GM18858 (cell line): ENCODE data around the gene ISL2.

ENCODE experiments used
- ATAC-seq: cut with Tn5 transposase; IDR thresholded peaks from one replicate; pipeline ENCODE4 v1.9.1; 2021; ENCODE audit not compliant: unreplicated experiment

The ISL2 gene

DNA sequence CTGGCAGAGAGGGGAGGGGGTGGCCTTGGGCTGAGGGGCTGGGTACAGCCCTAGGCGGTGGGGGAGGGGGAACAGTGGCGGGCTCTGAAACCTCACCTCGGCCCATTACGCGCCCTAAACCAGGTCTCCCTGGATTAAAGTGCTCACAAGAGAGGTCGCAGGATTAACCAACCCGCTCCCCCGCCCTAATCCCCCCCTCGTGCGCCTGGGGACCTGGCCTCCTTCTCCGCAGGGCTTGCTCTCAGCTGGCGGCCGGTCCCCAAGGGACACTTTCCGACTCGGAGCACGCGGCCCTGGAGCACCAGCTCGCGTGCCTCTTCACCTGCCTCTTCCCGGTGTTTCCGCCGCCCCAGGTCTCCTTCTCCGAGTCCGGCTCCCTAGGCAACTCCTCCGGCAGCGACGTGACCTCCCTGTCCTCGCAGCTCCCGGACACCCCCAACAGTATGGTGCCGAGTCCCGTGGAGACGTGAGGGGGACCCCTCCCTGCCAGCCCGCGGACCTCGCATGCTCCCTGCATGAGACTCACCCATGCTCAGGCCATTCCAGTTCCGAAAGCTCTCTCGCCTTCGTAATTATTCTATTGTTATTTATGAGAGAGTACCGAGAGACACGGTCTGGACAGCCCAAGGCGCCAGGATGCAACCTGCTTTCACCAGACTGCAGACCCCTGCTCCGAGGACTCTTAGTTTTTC, 4.9 kb downstream of the ISL2 start:
- ATAC-seq, result no peak

DNA sequence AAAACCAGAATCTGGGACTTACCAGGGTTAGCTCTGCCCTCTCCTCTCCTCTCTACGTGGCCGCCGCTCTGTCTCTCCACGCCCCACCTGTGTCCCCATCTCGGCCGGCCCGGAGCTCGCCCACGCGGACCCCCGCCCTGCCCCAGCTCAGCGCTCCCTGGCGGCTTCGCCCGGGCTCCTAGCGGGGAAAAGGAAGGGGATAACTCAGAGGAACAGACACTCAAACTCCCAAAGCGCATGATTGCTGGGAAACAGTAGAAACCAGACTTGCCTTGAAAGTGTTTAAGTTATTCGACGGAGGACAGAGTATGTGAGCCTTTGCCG, 5.4 kb downstream of the ISL2 start:
- ATAC-seq, result no peak

- ATAC-seq, result no peak
These were observed 6.0 kb downstream of the ISL2 start for GRCh38 chr15:76342382-76343201.

DNA sequence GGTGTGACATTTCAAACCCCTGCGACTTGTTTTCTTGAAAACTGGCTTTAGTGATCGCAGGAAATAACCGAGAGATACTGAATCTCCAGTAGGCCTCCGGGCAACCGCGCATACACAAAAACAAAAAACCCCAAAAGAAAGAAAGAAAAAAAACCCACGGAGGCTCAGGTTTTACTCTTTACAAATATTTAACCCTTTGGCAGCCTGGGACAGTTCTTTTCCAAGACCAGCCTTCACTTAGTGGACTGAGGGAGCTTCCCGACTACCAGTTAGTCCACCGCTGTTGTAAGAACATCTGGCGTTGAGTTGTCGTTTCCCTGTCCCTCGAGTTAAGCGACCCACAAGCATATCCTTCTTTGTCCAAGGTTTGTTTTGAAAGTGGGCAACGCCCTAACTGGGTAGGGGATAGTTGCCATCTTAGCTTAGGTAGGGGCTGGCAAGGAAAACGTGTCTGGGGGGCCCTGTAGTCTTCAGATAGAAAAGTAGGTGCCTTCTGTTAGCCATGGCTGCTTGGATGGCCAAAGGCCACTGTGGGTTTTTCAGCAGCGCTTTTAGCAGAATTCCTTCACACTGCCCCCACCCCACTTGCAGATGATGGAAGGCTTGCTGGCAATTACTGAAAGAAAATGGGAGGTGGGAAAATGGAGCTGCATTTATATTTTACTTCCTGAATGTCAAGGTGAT, 6.9 kb downstream of the ISL2 start:
- ATAC-seq, result no peak

GRCh38 chr15:76344893-76345582, 8.5 kb downstream of the ISL2 start:
- ATAC-seq, result no peak

GRCh38 chr15:76345583-76345879, 9.0 kb downstream of the ISL2 start:
- ATAC-seq, result no peak

DNA sequence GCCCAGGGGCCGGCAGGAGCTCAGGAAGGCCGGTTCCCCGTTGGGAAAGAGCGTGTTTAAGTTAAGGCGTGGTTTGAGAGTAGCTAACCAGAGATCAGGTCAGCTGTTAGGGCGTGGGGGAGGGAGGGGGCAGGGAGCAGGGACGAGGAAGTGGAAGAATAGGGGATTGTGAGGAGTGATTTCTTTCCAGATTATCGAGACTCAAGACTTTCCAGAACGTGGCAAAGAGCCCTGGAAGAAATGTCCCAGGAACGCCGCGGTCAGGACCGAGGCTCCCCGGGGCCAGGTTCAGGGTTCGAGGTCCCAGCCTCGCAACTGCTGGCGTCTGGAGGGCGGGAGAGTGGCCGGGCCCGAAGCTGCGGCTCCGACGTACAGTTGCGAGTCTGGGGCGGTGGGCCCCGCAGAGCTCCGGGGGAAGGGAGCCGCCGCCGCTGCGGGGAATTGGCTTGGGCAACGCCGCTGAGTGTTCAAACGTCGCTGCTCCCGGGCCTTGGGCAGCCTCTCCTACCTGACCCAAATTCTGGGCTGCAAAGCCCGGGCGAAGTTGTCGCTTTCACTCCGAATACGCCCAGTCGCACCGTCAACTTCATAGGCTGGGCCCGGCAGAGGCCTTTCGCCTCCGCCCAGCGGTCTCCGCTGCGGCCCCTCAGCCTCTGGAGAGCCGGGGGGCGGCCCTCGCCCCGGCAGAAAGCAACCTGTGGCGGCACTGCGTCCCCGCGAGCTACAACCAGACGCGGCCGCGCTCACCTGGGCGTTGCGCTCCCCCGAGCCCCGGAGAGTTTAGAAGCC, 9.5 kb downstream of the ISL2 start:
- no peak for ATAC-seq

GRCh38 chr15:76346669-76347481, 10.3 kb downstream of the ISL2 start:
- no peak for ATAC-seq

GRCh38 chr15:76347482-76348055, 11.0 kb downstream of the ISL2 start:
- no peak for ATAC-seq

DNA sequence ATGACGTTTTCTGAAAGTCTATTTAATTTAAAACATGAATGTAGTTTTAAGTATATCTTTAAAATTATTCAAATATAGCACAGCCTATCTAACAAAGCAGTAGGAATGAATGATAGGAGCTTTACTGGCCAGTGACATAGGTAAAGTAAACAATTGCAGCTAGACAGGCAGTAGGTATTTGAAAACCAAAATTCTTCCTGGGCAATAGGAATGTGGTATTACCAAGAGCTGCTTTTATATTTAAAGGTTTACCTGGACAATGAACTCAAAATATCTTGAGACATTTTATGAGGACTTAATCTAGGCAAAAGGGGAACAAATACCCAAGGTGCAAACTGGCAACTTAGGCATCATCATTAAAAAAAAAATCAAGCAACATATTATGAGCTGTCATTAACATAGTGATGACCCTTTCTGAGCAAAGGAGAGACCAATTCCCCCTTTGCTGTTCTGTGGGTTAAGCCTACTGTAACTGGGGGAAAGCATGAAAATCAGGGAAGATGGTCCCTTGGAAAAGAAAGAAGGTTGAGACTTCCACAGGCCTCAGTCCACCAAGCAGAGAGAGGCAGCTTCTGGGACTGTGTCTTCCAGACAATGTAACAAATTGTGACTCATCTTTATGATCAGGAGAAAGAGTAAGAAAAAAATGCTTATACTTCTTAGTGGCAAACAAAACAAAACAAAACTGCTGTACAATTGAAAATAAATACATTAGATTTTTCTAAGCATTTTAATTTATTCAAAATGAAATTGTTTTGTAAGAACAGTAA, 12.9 kb downstream of the ISL2 start:
- ATAC-seq, result no peak

DNA sequence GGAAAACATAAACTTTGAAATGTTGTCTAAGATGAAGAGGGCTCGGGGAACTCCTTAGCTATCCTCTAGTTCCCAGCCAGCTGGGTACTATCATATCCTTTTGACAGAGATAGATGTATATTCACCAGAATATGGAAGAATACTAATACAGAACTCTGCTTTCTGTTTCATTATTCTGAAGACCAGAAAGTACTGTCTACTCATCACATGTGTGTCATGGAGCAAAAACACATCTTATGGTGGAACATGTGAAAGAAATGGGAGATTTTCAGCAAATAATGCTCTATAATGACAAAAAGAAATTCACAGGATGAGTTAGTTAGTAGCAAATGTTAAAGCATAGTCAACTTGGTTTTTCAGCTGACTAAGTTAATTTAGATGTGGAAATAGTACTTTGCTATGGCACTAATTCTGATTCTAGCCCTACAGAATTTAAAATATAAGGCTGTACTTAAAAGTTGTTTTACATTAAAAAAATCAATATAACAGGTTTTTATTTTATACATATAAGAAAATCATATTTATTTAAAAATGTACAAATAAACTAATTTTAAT, 16.5 kb downstream of the ISL2 start:
- ATAC-seq, result no peak

DNA sequence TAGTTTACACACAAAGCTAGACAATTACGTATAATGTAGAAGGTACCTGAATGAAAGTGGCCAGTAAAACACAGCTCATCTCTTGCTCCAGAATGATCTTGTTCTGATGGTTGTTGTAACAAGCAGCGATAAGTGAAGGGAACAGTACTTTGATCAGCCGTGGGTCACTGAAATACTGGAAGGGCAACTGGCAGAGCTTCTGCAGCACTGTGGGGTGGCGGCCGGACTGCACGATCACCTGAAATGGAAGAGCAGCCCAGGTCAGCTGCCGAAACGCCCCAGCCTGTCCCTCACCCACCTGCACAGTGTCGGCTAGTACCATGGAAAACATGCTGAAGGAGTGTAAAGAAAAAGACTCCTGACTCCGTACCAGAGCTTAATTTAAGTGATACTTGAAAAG, 17.3 kb downstream of the ISL2 start:
- no peak for ATAC-seq

DNA sequence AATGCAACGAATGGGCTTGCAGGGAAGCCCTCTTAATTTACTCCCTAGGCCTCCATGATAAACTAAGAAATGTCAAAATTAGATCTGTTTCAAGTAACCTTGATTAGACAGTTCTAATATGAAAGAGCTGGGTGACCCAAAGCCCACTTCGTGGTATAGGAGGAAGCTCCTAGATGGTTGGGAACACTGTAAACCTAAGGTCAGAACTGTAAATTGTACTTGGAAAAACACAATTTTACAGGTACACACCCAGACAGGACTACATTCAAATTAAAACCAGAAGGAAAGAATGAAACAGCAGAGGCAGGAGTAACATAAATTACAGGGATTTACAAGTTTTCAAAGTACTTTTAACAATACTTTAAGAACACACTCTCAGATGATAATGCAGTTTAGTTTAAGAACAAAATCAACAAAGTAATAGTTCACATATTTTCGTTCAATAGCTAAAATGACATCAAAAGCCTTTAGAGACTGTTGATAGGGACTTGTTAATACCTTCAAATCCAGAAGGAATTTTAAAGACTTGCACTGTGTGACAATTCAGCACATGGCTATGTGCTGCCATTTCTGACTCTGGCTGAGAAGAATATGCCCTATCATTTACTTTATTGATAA, 18.4 kb downstream of the ISL2 start:
- no peak for ATAC-seq

DNA sequence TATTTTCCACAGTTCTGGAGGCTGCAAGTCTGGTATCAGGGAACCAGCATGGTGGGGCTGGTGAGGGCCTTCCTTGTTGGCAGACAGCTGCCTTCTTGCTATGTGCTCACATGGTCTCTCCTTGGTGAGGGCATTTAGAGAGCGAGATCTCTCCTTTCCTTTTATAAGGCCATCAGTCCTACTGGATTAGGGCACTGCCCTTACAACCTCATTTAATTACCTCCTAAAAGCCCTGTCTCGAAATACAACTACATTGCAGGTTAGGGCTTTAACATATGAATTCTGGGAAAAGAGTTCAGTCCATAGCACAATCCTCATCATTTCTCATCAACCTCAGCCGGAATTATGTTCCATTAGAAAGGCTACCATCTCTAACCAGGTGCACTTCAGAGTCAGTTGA, 21.9 kb downstream of the ISL2 start:
- ATAC-seq, result no peak

GRCh38 chr15:76359152-76359551, 22.6 kb downstream of the ISL2 start:
- no peak for ATAC-seq

- no peak for ATAC-seq
These were observed 23.8 kb downstream of the ISL2 start for GRCh38 chr15:76360416-76360815.

DNA sequence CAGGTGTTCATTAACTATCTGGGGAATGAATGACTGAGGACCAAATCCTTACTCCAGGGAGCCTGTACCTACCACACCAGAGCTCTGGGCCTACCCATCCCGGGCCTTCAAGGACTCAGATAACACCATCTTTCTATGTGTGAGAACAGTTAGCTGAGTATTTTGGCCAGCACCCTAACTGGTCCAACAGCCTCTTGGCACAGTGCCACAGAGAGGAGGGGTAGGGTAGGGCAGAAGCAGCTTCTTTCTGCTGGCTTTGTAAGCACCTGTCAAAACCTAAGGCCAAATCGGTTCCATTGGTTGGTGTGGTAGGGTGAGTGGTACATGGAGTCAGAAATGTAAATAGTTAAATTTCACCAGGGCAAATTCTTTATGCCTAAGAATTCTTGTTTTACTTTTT, 26.7 kb downstream of the ISL2 start:
- no peak for ATAC-seq

DNA sequence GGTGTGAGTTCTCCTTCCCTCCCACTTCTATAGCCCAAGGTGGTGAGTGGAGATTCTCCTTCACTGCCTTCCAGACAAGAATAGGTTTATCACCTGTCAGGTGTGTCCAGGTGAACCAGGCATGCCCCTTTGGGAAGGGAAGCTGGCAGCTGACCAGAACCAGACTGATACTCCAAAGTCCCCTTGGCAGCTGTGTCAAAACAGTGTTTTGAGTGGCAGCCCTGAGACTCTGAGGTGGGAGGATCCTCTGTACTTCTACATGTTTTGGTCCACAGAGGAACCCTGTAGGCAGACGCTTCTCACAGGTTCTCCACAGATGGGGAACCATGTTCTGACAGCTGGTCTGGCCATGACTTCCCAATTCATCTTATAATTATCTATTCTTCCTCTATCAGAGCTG, 30.1 kb downstream of the ISL2 start:
- no peak for ATAC-seq
